Stimulated activated CD8-positive, alpha-beta memory T cell treated with anti-CD3 and anti-CD28 coated beads, Interleukin-12 subunit alpha, Interleukin-12 subunit beta, amount 100 ng/mL, for 24 hours (primary cell): ENCODE data around the gene SOAT1.
"Not testable (repeated sequence)": the region's sequence is repeated elsewhere in the genome, so short reads cannot be mapped to it uniquely, and the experiment has no call there.

Source experiments
- DNase-seq: peaks from one replicate; pipeline ENCODE4 v3.0.0-alpha.2; 2020; ENCODE audit errors: extremely low read depth

The SOAT1 gene

DNA sequence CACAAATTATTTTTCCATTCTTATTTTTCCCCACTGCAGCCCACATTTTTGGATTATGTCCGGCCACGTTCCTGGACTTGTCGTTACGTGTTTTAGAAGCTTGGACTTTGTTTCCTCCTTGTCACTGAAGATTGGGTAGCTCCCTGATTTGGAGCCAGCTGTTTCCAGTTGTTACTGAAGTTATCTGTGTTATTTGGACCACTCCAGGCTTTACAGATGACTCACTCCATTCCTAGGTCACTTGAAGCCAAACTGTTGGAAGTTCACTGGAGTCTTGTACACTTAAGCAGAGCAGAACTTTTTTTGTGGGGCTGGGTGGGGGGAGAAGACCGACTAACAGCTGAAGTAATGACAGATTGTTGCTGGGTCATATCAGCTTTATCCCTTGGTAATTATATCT lies 59.9 kb downstream of the SOAT1 start:
- no peak for DNase-seq

DNA sequence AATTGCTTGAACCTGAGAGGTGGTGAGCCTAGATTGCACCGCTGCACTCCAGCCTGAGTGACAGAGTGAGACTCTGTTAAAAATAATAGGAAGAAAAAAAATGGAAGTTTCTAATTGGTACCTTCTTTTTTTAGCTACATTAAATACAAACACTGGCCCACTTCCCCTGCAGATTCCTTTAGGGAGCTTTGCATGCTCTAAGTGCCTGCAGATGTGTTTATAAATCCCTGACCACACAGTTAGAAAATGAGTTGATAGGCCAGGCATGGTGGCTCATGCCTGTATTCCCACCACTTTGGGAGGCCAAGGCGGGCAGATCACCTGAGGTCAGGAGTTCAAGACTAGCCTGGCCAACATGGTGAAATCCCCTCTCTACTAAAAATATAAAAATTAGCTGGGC lies 68.0 kb downstream of the SOAT1 start:
- DNase-seq = not testable (repeated sequence)

DNA sequence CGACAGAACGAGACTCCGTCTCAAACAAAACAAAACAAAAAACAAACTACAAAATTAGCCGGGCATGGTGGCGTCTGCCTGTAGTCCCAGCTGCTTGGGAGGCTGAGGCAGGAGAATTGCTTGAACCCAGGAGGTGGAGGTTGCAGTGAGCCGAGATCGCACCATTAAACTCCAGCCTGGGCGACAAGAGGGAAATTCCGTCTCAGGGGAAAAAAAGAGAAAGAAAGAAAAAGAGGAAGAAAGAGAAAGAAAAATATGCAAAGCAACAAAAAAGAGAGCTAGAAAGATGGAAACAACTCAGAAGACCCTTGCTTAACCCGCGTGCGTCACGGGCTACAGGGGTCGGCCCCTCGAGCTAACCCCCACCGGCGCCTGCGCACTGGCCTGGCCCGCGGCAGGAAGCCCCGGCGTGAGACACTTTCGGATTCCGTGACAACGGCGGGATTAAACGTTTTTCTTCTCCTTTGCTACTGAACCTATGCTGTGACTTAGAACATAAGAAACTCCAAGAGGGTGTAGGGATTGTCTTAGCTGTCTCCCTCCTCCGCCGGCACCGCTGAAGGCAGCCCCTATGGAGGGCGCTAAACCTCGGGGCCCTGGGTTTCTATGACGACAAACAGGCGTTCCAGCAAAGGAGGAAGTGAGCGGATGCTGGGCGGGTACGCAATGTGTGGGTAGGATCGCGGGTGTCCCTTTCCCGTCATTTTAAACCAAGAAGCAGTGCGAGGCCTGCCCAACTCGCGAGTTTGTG lies 71.9 kb downstream of the SOAT1 start, which contains the start of gene AXDND1:
Gene AXDND1 (plus strand): TSS at position 630 of the 751 bp plus-strand sequence. CDS start 539 bp downstream, outside the sequence.
- peak; percentile 70 for DNase-seq

DNA sequence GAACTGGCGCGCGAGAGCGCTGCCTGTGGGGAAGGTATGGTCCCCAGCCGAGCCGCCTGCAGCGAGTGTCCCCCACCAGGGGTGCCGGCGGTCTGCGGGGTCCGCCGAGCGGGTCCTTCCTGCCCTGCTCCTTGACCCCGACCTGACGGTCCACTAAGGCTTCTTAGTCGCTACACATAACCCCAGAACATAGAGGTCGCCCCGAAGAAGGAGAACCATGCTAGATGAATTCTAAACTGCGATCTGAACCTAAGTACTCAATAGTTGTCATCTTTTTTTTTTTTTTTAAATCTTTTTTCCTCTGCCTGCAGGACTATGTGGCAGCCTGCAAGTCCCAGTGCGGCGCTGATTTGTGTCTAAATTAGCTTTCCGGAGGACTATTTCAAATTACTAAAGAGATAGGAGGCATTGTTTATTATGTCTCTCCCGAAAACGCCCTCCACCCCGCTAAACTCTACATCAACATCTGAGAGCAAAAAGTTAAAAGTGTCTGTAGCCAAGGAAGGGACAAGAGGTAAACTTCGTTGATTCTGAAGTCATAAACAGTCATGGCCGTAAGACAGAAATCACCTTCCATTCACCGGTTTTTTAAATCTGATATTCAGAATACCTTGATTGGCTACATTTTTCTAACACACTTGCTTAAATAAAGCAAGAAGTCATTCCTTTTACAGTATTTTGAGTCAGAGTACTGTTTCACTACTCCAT lies 72.7 kb downstream of the SOAT1 start:
- no peak for DNase-seq

DNA sequence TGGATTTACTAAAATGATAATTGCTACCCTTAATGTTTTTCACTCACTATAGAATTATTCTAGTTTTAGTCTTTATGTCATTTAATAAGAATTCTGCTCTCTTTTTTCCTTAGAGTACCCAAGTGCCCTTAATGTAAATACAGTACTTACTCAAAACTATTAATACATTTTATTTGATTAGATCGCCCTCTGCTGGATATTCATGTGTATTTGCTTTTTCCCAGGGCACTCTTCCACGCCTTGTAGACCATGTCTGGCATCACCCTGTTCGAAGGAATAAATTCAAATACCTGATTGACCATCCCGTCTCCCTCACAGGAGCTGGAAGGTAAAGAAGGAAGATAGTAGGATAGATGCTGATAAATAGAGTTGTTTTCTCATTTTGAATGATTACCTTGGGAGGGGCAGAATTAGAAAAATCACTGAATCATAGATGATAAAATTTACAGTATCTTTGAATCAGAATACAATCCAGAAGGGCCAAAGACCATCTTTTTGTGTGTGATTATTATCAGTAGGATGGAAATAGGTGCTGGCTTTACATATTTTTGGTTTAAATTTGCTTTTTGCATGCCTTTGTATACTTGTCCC lies 76.2 kb downstream of the SOAT1 start:
- DNase-seq = no peak

DNA sequence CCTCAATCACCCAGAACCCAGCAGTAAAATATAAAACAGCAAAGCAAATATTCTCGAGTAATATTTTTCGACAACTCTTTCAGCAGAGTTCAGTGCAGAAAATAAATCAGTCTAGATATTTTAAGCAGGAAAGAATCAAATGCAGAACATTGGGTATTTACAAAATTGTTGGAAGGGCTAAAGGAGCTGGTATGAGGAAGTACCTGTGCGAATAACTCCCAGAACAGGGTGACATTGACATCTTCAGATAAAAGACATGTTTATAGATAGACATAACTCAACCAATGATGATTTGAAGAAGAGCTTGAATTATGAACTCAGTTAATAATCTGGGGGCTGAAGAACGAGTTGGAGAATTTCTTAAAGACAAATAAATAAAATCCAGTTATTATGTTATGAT lies 78.6 kb downstream of the SOAT1 start:
- no peak for DNase-seq

DNA sequence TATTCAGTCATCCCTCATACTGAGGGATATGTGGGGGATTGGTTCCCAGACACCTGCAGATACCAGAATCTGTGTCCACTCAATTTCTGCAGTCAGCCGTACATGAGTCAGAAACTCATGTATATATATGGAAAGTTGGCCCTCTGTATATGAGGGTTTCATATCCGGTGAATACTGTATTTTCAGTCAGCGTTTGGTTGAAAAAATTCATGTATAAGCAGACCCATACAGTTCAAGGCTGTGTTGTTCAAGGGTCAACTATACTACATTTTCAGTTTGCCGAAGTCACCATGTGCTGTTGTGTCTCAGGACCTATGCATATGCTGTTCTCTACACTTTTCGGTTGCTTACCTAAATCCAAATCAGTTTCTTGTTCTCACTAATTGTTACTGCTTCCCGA lies 82.6 kb downstream of the SOAT1 start:
- no peak for DNase-seq

DNA sequence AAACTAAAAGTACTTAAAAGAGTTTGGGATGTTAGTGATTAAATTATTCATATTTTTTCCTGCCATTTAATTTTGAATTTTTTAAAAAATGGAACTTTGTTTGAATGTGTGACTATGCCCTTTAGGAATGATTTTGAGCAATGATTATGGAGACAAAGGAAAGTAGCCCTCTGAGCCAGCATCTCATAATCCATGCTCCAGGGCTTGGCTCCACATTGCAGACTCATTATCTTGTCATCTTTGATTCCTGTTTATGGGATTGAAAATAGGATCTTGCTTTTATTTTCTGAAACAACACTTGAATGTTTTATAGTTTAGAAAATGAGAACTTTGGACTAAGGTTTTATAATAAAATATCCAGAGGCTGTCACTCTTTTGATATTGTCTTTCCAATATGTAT lies 86.7 kb downstream of the SOAT1 start:
- no peak for DNase-seq

DNA sequence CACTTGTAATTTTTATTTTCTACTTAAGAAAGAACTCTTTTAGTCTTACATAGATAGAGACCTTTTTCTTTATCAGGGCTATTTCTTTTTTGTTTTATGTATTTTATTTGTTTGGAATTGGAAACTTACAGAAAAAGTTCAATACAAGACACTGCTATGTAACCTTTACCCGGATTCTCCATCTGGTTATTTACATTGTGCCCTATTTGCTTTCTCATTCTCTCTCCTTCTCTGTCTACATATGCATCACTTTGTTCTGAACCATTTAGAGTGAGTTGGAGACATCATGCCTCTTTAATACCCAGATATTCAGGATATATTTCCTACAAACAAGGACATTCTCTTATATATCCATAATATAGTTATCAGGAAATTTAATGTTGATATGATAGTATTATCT lies 90.4 kb downstream of the SOAT1 start:
- DNase-seq = no peak

DNA sequence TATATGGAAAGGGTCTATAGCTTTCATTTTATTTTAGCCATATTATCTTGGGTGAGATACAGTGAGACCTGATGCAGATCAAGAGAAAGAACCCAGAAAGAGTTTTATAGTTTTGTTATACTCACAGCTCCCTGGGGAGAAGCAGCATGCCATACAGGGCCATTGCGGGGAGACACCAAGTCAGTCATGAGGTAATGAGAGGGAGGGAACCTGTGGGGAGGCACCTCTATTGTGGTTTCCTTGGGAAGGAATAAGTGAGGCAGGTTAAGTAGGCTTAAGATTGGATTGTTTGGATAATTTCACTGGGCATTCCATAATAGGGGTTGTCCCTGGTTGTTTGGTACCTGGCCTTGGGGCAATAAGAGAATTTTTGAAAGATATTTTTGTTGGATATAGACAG lies 91.9 kb downstream of the SOAT1 start:
- DNase-seq = no peak

DNA sequence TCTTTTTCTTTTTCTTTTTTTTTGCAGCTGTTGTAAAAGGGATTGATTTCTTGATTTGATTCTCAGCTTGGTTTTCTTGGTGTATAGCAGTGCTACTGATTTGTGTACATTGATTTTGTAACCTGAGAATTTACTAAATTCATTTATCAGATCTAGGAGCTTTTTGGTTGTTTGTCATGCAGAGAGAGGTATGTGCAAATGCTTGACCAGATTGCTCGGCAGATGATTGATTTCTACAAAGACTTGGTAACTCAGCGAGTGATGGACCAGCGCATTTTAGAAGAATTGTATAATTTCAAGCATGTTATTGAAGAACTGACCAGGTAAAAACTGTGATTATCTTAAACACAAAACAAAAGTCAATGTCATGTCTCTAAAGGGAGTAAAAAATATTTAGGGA lies 100.1 kb downstream of the SOAT1 start:
- DNase-seq = no peak

DNA sequence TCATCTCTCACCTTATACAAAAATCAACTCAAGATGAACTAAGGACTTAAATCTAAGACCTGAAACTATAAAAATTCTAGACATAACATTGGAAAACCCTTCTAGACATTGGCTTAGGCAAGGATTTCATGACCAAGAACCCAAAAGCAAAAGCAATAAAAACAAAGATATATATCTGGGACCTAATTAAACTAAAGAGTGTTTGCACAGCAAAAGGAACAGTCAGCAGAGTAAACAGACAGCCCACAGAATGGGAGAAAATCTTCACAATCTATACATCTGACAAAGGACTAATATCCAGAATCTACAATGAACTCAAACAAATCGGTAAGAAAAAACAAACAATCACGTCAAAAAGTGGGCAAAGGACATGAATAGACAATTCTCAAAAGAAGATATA lies 105.8 kb downstream of the SOAT1 start:
- not testable (repeated sequence) for DNase-seq
